Upper lobe of right lung (tissue), 1 donor: Measurements from ENCODE around the gene SLC37A4. TPM values are rescaled to one million over a fixed set of nuclear protein-coding genes. Genes with fewer than 3 reads are reported as not detected.

Experiments used
- ATAC-seq: fragments of 200-7000 bp; cut with Tn5 transposase; one replicate; pipeline ENCODE4 v1.9.1; 2020; ENCODE audit warnings: mild to moderate bottlenecking, moderate library complexity
- DNase-seq: peaks from one replicate; pipeline ENCODE4 v3.0.0-alpha.2; 2020
- H3K27ac ChIP-seq: fragments of 200-600 bp; one replicate; pipeline ENCODE4 v1.8.0; 2022
- H3K27me3 ChIP-seq: fragments of 200-600 bp; one replicate; pipeline ENCODE4 v1.8.0; 2022; ENCODE audit warnings: mild to moderate bottlenecking
- H3K36me3 ChIP-seq: fragments of 200-600 bp; one replicate; pipeline ENCODE4 v1.8.0; 2022
- H3K4me1 ChIP-seq: fragments of 200-600 bp; one replicate; pipeline ENCODE4 v1.8.0; 2022
- H3K4me3 ChIP-seq: fragments of 200-600 bp; one replicate; pipeline ENCODE4 v1.8.0; 2022; ENCODE audit warnings: mild to moderate bottlenecking
- H3K9me3 ChIP-seq: fragments of 200-600 bp; one replicate; pipeline ENCODE4 v1.8.0; 2022
- CTCF ChIP-seq: fragments of 200-600 bp; IDR thresholded peaks from one replicate; pipeline ENCODE4 v1.8.0; 2022; ENCODE audit warnings: antibody characterized with exemption
- intact Hi-C: fragments of 100-400 bp; cut with DNase I; formaldehyde crosslinking; loops from one replicate; pipeline ENCODE4 v1.11.0; 2022
- total RNA-seq: library from RNA; stranded (reverse); fragmentation: NEBNext Ultra II Directional; extraction: Animal tissue kit (Norgen Biotek cat#: 25700); gene quantifications from one replicate; pipeline ENCODE4 v1.2.1, GENCODE V29; 2021
- donor health status: DM: no; HTN: yes; CAD: no; lungs with severe emphysema.

The SLC37A4 gene
- total RNA-seq, 1 donor from 2014 or later = 19.3 TPM

- no peak for TF ChIP-seq CTCF
- no peak overlapping the region for H3K4me3 ChIP-seq
Observed at GRCh38 chr11:119025541-119025940, 5.1 kb downstream of the SLC37A4 start.

GRCh38 chr11:119025099-119025473 lies 5.6 kb downstream of the SLC37A4 start:
- intact Hi-C loops = no loop called here
- Histone ChIP-seq H3K9me3 (no peaks in the 10 kb centered on the region), H3K4me3 (no peak overlapping the region), H3K36me3 (peaks cover 53% of the 10 kb centered on the region), H3K27ac (peak overlapping the region; percentile 47), H3K27me3 (no peaks in the 10 kb centered on the region), H3K4me1 (peaks cover 44% of the 10 kb centered on the region)
- no peak for TF ChIP-seq CTCF
- ATAC-seq = no peak
- no peak for DNase-seq

More at GRCh38 chr11:119025541-119025940, 5.1 kb downstream of the SLC37A4 start:
- H3K36me3 ChIP-seq = peaks cover 53% of the 10 kb centered on the region
- H3K4me1 ChIP-seq = peaks cover 40% of the 10 kb centered on the region
- intact Hi-C loops = no loop called here
- H3K27ac ChIP-seq = peak overlapping the region; percentile 47
- H3K9me3 ChIP-seq = no peaks in the 10 kb centered on the region
- no peak for ATAC-seq
- no peak for DNase-seq
- H3K27me3 ChIP-seq = no peaks in the 10 kb centered on the region

- ATAC-seq = no peak
- peaks cover 44% of the 10 kb centered on the region for H3K4me1 ChIP-seq
- intact Hi-C loops = no loop called here
Observed at GRCh38 chr11:119024430-119025098, 6.1 kb downstream of the SLC37A4 start.

GRCh38 chr11:119023741-119024140 lies 6.9 kb downstream of the SLC37A4 start:
- H3K4me1 ChIP-seq = peaks cover 38% of the 10 kb centered on the region
- DNase-seq (no peak), ATAC-seq (no peak)
- H3K27ac ChIP-seq = no peak overlapping the region
- no peak overlapping the region for H3K4me3 ChIP-seq
- intact Hi-C loops = no loop called here
- TF ChIP-seq CTCF = no peak
- H3K36me3 ChIP-seq = peaks cover 53% of the 10 kb centered on the region
- no peaks in the 10 kb centered on the region for H3K27me3 ChIP-seq
- no peaks in the 10 kb centered on the region for H3K9me3 ChIP-seq

More at GRCh38 chr11:119024430-119025098, 6.1 kb downstream of the SLC37A4 start:
- no peak for TF ChIP-seq CTCF
- Histone ChIP-seq H3K9me3 (no peaks in the 10 kb centered on the region), H3K4me3 (no peak overlapping the region), H3K27me3 (no peaks in the 10 kb centered on the region), H3K27ac (peak overlapping the region; percentile 47), H3K36me3 (peaks cover 53% of the 10 kb centered on the region)
- DNase-seq = no peak

- Histone ChIP-seq H3K4me3 (no peak overlapping the region), H3K4me1 (peaks cover 44% of the 10 kb centered on the region), H3K27ac (no peak overlapping the region), H3K36me3 (peaks cover 58% of the 10 kb centered on the region), H3K9me3 (no peaks in the 10 kb centered on the region), H3K27me3 (no peaks in the 10 kb centered on the region)
- TF ChIP-seq CTCF = no peak
- intact Hi-C loops = no loop called here
- ATAC-seq (no peak), DNase-seq (no peak)
Observed at GRCh38 chr11:119021631-119022030, 9.0 kb downstream of the SLC37A4 start.
